ENCODE measurements around the gene PCA3. TPM values are rescaled to one million over a fixed set of nuclear protein-coding genes. Genes with fewer than 3 reads are reported as not detected.

Gene PCA3
- total and polyA plus RNA-seq, 9 of the 15 experiments (the other 6 are each of a cell fraction or from before 2014, with no cell fraction given) = not detected

- Histone ChIP-seq H4K20me1 (replicated peaks; ENCODE audit: control insufficient read depth, insufficient read depth, low read length) (no peaks in the 10 kb centered on the region), H3K4me3 (no peak overlapping the region), H3K9me1 (ENCODE audit: control insufficient read depth, insufficient read depth, low read length) (no peaks in the 10 kb centered on the region), H3K9ac (ENCODE audit: insufficient read depth in 1 of 2, low read depth in 2 of 2, low read length in 2 of 2) (no peak overlapping the region), H3K27ac (ENCODE audit: extremely low read depth, low read depth, low read length) (no peak overlapping the region), H3K4me1 (replicated peaks in 1 of 2; ENCODE audit: control insufficient read depth in 2 of 2, insufficient read depth in 2 of 2, low read length in 2 of 2) (no peaks in the 10 kb centered on the region), H3K79me2 (ENCODE audit: control insufficient read depth, insufficient read depth, low read length) (no peaks in the 10 kb centered on the region), H3K36me3 (ENCODE audit: control insufficient read depth, insufficient read depth, low read length) (no peaks in the 10 kb centered on the region), H2AFZ (ENCODE audit: low read depth, low read length) (no peak overlapping the region), H3K4me2 (ENCODE audit: insufficient read depth, low read length) (no peak overlapping the region), H3K27me3 (ENCODE audit: control insufficient read depth in 2 of 2, insufficient read depth in 2 of 2, low read length in 2 of 2) (no peaks in the 10 kb centered on the region; a peak in 1 of 5 replicates), H3K9me3 (replicated peaks; ENCODE audit: control insufficient read depth, insufficient read depth, low read depth, low read length) (no peaks in the 10 kb centered on the region)
- 3% methylated on average over 3 of the region's 3 CpGs for WGBS (ENCODE audit: insufficient coverage, low coverage, missing lambda C conversion rate)
- ATAC-seq (no peak), DNase-seq (ENCODE audit: extremely low read depth in 1 of 4, low spot score in 3 of 4) (no peak), FAIRE-seq (no peak)
- no peak for TF ChIP-seq ZFP30 (CRISPR knock-in tag; IDR thresholded peaks at IDR 0.05; ENCODE audit: borderline replicate concordance)
- no peak for TF ChIP-seq MLX (CRISPR knock-in tag; conservative IDR thresholded peaks at IDR 0.05)
- no peak for TF ChIP-seq ZNF224 (CRISPR knock-in tag; IDR thresholded peaks at IDR 0.05)
- no peak for TF ChIP-seq PTBP1 (IDR thresholded peaks at IDR 0.05; ENCODE audit: low read depth, low read length)
- no peak for TF ChIP-seq ZNF212 (CRISPR knock-in tag; IDR thresholded peaks at IDR 0.05)
- no TSS peak for BruUV-seq (replicated peaks)
- in situ Hi-C loops (cut with MboI) (no loop called here), intact Hi-C loops (cut with micrococcal nuclease) (no loop called here)
- ChIA-PET POLR2A (no interaction called here), CTCF (ENCODE audit: low intra/inter-chr PET ratio) (no interaction called here)
These were observed 20.3 kb upstream of the PCA3 start for GRCh38 chr9:76743931-76744330.

GRCh38 chr9:76744336-76744735 is 19.9 kb upstream of the PCA3 start:
- intact Hi-C loops (cut with micrococcal nuclease) (no loop called here), in situ Hi-C loops (cut with MboI) (no loop called here)
- Histone ChIP-seq H3K4me1 (replicated peaks in 1 of 2; ENCODE audit: control insufficient read depth in 2 of 2, insufficient read depth in 2 of 2, low read length in 2 of 2) (no peaks in the 10 kb centered on the region), H3K4me3 (no peak overlapping the region), H3K79me2 (ENCODE audit: control insufficient read depth, insufficient read depth, low read length) (no peaks in the 10 kb centered on the region), H3K36me3 (ENCODE audit: control insufficient read depth, insufficient read depth, low read length) (no peaks in the 10 kb centered on the region), H3K4me2 (ENCODE audit: insufficient read depth, low read length) (no peak overlapping the region), H3K9me3 (replicated peaks; ENCODE audit: control insufficient read depth, insufficient read depth, low read depth, low read length) (no peaks in the 10 kb centered on the region), H3K9me1 (ENCODE audit: control insufficient read depth, insufficient read depth, low read length) (no peaks in the 10 kb centered on the region), H2AFZ (ENCODE audit: low read depth, low read length) (no peak overlapping the region), H3K27me3 (ENCODE audit: control insufficient read depth in 2 of 2, insufficient read depth in 2 of 2, low read length in 2 of 2) (no peaks in the 10 kb centered on the region; a peak in 1 of 5 replicates), H3K9ac (ENCODE audit: insufficient read depth in 1 of 2, low read depth in 2 of 2, low read length in 2 of 2) (no peak overlapping the region), H4K20me1 (replicated peaks; ENCODE audit: control insufficient read depth, insufficient read depth, low read length) (no peaks in the 10 kb centered on the region), H3K27ac (ENCODE audit: extremely low read depth, low read depth, low read length) (no peak overlapping the region)
- no peak for DNase-seq (ENCODE audit: extremely low read depth in 1 of 4, low spot score in 3 of 4)
- no peak for TF ChIP-seq NONO (IDR thresholded peaks at IDR 0.05; ENCODE audit: low read depth in 2 of 2, low read length in 1 of 2)
- no peak for TF ChIP-seq ELK3 (CRISPR knock-in tag; IDR thresholded peaks at IDR 0.05)
- TF ChIP-seq ID3 (CRISPR knock-in tag; IDR thresholded peaks at IDR 0.05) = no peak
- TF ChIP-seq ID3 (tag; IDR thresholded peaks at IDR 0.05) = no peak
- TF ChIP-seq SMARCC2 (IDR thresholded peaks at IDR 0.05; ENCODE audit: low read depth) = no peak
- no peak for TF ChIP-seq USF1 (CRISPR knock-in tag; IDR thresholded peaks at IDR 0.05)
- ATAC-seq = no peak
- WGBS (ENCODE audit: insufficient coverage, low coverage, missing lambda C conversion rate) = 0% methylated on average over 1 of the region's 3 CpGs
- no TSS peak for BruUV-seq (replicated peaks)
- CTCF ChIA-PET (ENCODE audit: low intra/inter-chr PET ratio) = no interaction called here
- POLR2A ChIA-PET = no interaction called here
- no peak for FAIRE-seq
